Thyroid gland (tissue), 4 donors: Measurements from ENCODE around the gene ATE1. TPM values are rescaled to one million over a fixed set of nuclear protein-coding genes. Genes with fewer than 3 reads are reported as not detected.

ENCODE experiments used
- DNase-seq, 2 donors: peaks; one replicate each; pipeline ENCODE4 v3.0.0-alpha.2; 2019
- H3K27ac ChIP-seq, 3 donors: fragments of 200-600 bp; sonication (generic); 1 replicate in 2 of 3; 2 replicates in 1 of 3; pipeline ENCODE4 v1.5.1; 2016 to 2019; ENCODE audit warnings: mild to moderate bottlenecking in 1 of 3, moderate library complexity in 1 of 3
- H3K27me3 ChIP-seq: fragments of 200-600 bp; sonication (generic); one replicate; pipeline ENCODE4 v1.5.1; 2019
- H3K36me3 ChIP-seq, 2 donors: fragments of 200-600 bp; sonication (generic); one replicate each; pipeline ENCODE4 v1.5.1; 2016 to 2019
- H3K4me1 ChIP-seq, 2 donors: fragments of 200-600 bp; sonication (generic); one replicate each; pipeline ENCODE4 v1.5.1; 2017 to 2019
- H3K4me3 ChIP-seq, 3 donors: fragments of 200-600 bp; sonication (generic); replicated peaks in 1 of 3; 1 replicate in 2 of 3; 2 replicates in 1 of 3; pipeline ENCODE4 v1.5.1; 2016; ENCODE audit warnings: mild to moderate bottlenecking in 1 of 3
- H3K9me3 ChIP-seq: fragments of 200-600 bp; sonication (generic); one replicate; pipeline ENCODE4 v1.5.1; 2017
- POLR2A ChIP-seq, 2 donors: fragments of 450-650 bp; IDR thresholded peaks; one replicate each; pipeline ENCODE4 v1.6.1; 2017; ENCODE audit warnings: antibody characterized with exemption in 2 of 2, mild to moderate bottlenecking in 2 of 2, moderate library complexity in 1 of 2
- WGBS, 2 donors: methylation state at CpG; one replicate each; pipeline ENCODE4 v1.1.5; 2017; 5-methylcytosine and 5-hydroxymethylcytosine counted together
- intact Hi-C: fragments of 100-400 bp; cut with DNase I; formaldehyde crosslinking; loops from one replicate; pipeline ENCODE4 v1.15.1; 2023
- total RNA-seq, 4 donors: library from RNA; depleted of rRNA; stranded (reverse); fragments of >200 nt; gene quantifications; one replicate each; pipeline ENCODE4 v1.2.3, GENCODE V29; 2016
- TF ChIP-seq, protein P1 (sequence below), 6 experiments: fragments of 200-600 bp in 3 of 6; fragments of 450-650 bp in 3 of 6; sonication (generic) in 3 of 6; IDR thresholded peaks; one replicate each; pipeline ENCODE4 v1.5.1; 2016 to 2019; ENCODE audit warnings: antibody characterized with exemption in 6 of 6, mild to moderate bottlenecking in 2 of 6, inconsistent platforms in 1 of 6, moderate library complexity in 1 of 6

Gene ATE1
- total RNA-seq, 4 donors from 2014 or later, result 47.3 to 66.0 (median 58.0) TPM

DNA sequence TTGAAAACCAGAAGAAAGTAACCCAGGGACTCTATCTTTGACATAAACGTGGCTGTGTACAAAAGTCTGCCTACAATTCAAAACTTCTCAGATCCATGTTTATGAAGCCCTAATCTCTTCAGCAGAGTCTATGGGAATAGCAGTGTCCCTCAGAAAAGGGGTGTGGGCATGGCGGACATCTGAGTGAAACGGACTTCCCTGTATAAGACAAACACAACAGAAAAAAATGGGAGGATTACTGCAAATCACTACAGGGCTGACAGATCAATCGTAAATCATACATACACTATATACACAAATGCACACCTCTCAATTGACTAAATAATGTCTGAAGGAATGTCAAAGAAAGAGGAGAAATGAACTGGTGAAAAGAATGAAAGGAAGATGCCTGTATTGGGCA lies 114.0 kb downstream of the ATE1 start:
- TF ChIP-seq POLR2A (IDR thresholded peaks at IDR 0.05), result no peak
- TF ChIP-seq, protein P1, sequence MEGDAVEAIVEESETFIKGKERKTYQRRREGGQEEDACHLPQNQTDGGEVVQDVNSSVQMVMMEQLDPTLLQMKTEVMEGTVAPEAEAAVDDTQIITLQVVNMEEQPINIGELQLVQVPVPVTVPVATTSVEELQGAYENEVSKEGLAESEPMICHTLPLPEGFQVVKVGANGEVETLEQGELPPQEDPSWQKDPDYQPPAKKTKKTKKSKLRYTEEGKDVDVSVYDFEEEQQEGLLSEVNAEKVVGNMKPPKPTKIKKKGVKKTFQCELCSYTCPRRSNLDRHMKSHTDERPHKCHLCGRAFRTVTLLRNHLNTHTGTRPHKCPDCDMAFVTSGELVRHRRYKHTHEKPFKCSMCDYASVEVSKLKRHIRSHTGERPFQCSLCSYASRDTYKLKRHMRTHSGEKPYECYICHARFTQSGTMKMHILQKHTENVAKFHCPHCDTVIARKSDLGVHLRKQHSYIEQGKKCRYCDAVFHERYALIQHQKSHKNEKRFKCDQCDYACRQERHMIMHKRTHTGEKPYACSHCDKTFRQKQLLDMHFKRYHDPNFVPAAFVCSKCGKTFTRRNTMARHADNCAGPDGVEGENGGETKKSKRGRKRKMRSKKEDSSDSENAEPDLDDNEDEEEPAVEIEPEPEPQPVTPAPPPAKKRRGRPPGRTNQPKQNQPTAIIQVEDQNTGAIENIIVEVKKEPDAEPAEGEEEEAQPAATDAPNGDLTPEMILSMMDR (IDR thresholded peaks at IDR 0.05), result no peak
- intact Hi-C loops, result no loop called here
- H3K4me3 ChIP-seq, result no peak overlapping the region
- H3K9me3 ChIP-seq, result no peaks in the 10 kb centered on the region
- no peak for DNase-seq
- no peaks in the 10 kb centered on the region for H3K36me3 ChIP-seq
- H3K27ac ChIP-seq, result no peak overlapping the region
- WGBS, 2 donors, result 91 to 95% methylated on average over 4 of the region's 4 CpGs
- H3K27me3 ChIP-seq, result no peaks in the 10 kb centered on the region
- H3K4me1 ChIP-seq, result no peaks in the 10 kb centered on the region

DNA sequence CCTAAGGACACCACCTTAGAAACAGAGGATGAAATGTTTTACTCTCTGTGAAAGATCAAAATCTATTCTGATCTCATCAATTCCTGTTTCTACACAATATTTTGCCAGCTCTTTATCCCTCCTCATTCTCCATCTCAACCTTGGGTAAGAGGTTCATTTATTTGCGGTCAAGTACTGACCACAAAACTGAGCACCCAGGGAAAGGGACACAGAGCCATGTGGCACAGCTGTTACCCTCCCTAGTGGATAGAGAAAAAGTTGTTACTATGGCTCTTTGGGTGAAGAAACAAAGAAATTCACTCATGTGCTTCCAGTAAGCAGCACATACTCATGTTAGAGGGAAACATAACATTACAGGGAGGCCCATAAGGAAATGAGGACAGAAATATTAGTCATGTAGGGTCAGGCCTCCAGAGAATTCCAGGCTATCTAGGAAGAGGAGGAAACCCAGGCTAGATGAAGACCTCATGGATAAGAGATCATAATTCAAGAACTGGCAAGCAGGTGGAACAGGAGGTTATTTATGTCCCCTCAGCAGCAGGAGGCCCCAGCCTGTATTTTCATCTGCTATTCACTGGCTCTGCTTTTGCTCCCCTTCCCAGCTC lies 114.5 kb downstream of the ATE1 start:
- 95 to 100% methylated on average over 1 of the region's 1 CpG for WGBS, 2 donors
- Histone ChIP-seq H3K4me1 (no peaks in the 10 kb centered on the region), H3K27me3 (no peaks in the 10 kb centered on the region), H3K4me3 (no peak overlapping the region), H3K36me3 (no peaks in the 10 kb centered on the region), H3K9me3 (no peaks in the 10 kb centered on the region), H3K27ac (no peak overlapping the region)
- DNase-seq, result no peak
- intact Hi-C loops, result no loop called here
- TF ChIP-seq POLR2A (IDR thresholded peaks at IDR 0.05), result no peak
- TF ChIP-seq, protein P1 (IDR thresholded peaks at IDR 0.05), result no peak

GRCh38 chr10:121812031-121812430 lies 115.8 kb downstream of the ATE1 start:
- Histone ChIP-seq H3K27ac (no peak overlapping the region), H3K27me3 (no peaks in the 10 kb centered on the region), H3K4me1 (no peaks in the 10 kb centered on the region), H3K4me3 (no peak overlapping the region), H3K9me3 (no peaks in the 10 kb centered on the region), H3K36me3 (no peaks in the 10 kb centered on the region)
- intact Hi-C loops, result no loop called here
- no peak for DNase-seq
- TF ChIP-seq, protein P1 (IDR thresholded peaks at IDR 0.05), result no peak
- WGBS, 2 donors, result 69 to 72% methylated on average over 4 of the region's 4 CpGs

- WGBS, 2 donors, result 95 to 98% methylated on average over 2 of the region's 2 CpGs
- H3K36me3 ChIP-seq, result no peaks in the 10 kb centered on the region
- H3K9me3 ChIP-seq, result no peaks in the 10 kb centered on the region
- no peak overlapping the region for H3K27ac ChIP-seq
- no peak overlapping the region for H3K4me3 ChIP-seq
- no peaks in the 10 kb centered on the region for H3K4me1 ChIP-seq
- no peak for TF ChIP-seq POLR2A (IDR thresholded peaks at IDR 0.05)
- TF ChIP-seq, protein P1 (IDR thresholded peaks at IDR 0.05), result no peak
- intact Hi-C loops, result no loop called here
- H3K27me3 ChIP-seq, result no peaks in the 10 kb centered on the region
- no peak for DNase-seq
These were observed 116.4 kb downstream of the ATE1 start for GRCh38 chr10:121811386-121811785.

- no peaks in the 10 kb centered on the region for H3K4me1 ChIP-seq
- no peaks in the 10 kb centered on the region for H3K9me3 ChIP-seq
- no peak for TF ChIP-seq POLR2A (IDR thresholded peaks at IDR 0.05)
- TF ChIP-seq, protein P1 (IDR thresholded peaks at IDR 0.05), result no peak
- no peak overlapping the region for H3K27ac ChIP-seq
- no peaks in the 10 kb centered on the region for H3K36me3 ChIP-seq
- H3K4me3 ChIP-seq, result no peak overlapping the region
- WGBS, 2 donors, result 82 to 84% methylated on average over 2 of the region's 2 CpGs
- intact Hi-C loops, result no loop called here
- H3K27me3 ChIP-seq, result no peaks in the 10 kb centered on the region
- DNase-seq, result no peak
These were observed 119.0 kb downstream of the ATE1 start for GRCh38 chr10:121808835-121809234.
